ENCODE results near the gene TRANK1.
"Not testable (repeated sequence)": the region's sequence is repeated elsewhere in the genome, so short reads cannot be mapped to it uniquely, and the experiment has no call there.

Gene TRANK1

GRCh38 chr3:36945333-36945980, 603 bp upstream of the TRANK1 start:
- Histone ChIP-seq H3K27me3 (no peaks in the 10 kb centered on the region), H3K4me2 (peak overlapping the region; percentile 80 to 97 (median 90)), H3K36me3 (no peaks in the 10 kb centered on the region; a peak in 1 of 22 replicates), H3K27ac (peak overlapping the region in 8 of 11 experiments; percentile 86 to 96 (median 90); a peak in 14 of 22 replicates), H4K20me1 (no peaks in the 10 kb centered on the region; a peak in 2 of 22 replicates), H3K9ac (peak overlapping the region in 9 of 11 experiments; percentile 84 to 95 (median 89); a peak in 13 of 22 replicates), H3K9me3 (replicated peaks in 1 of 11) (peaks cover 28 to 50% (median 47%) of the 10 kb centered on the region in 11 experiments), H3K4me1 (peaks cover 4 to 18% (median 11%) of the 10 kb centered on the region in 10 experiments; a peak in 16 of 20 replicates), H3K4me3 (peak overlapping the region; percentile 70 to 90 (median 80); a peak in 19 of 20 replicates)
- TF ChIP-seq Cebpa-rat (IDR thresholded peaks at IDR 0.05) = no peak

GRCh38 chr3:36944012-36944640, 728 bp downstream of the TRANK1 start:
- peak overlapping the region; percentile 70 to 90 (median 80) for H3K4me3 ChIP-seq
- H3K4me2 ChIP-seq = peak overlapping the region; percentile 80 to 97 (median 90)
- H4K20me1 ChIP-seq = no peaks in the 10 kb centered on the region; a peak in 2 of 22 replicates
- peaks cover 4 to 18% (median 11%) of the 10 kb centered on the region in 10 experiments; a peak in 16 of 20 replicates for H3K4me1 ChIP-seq
- no peak for TF ChIP-seq Cebpa-rat (IDR thresholded peaks at IDR 0.05)
- no peaks in the 10 kb centered on the region for H3K27me3 ChIP-seq
- H3K9me3 ChIP-seq (replicated peaks in 1 of 11) = peaks cover 28 to 41% (median 41%) of the 10 kb centered on the region in 11 experiments
- peak overlapping the region; percentile 71 to 96 (median 89) for H3K27ac ChIP-seq
- H3K36me3 ChIP-seq = no peaks in the 10 kb centered on the region; a peak in 1 of 22 replicates
- peak overlapping the region; percentile 84 to 95 (median 88) for H3K9ac ChIP-seq

- peaks cover 0 to 2% (median 0%) of the 10 kb centered on the region in 11 experiments; a peak in 2 of 22 replicates for H3K36me3 ChIP-seq
- H3K9me3 ChIP-seq (replicated peaks in 1 of 11) = peaks cover 23 to 36% (median 36%) of the 10 kb centered on the region in 11 experiments
- TF ChIP-seq Cebpa-rat (IDR thresholded peaks at IDR 0.05) = no peak
- H3K4me1 ChIP-seq = peaks cover 4 to 18% (median 11%) of the 10 kb centered on the region in 10 experiments; a peak in 16 of 20 replicates
- H3K4me2 ChIP-seq = peak overlapping the region; percentile 80 to 97 (median 90)
- H3K9ac ChIP-seq = peak overlapping the region; percentile 84 to 95 (median 88)
- H3K4me3 ChIP-seq = peak overlapping the region; percentile 70 to 90 (median 80)
- H3K27ac ChIP-seq = peak overlapping the region; percentile 71 to 96 (median 89); a peak in 21 of 22 replicates
- no peaks in the 10 kb centered on the region for H3K27me3 ChIP-seq
- no peaks in the 10 kb centered on the region; a peak in 2 of 22 replicates for H4K20me1 ChIP-seq
Observed at GRCh38 chr3:36943601-36944000, 1.3 kb downstream of the TRANK1 start.

GRCh38 chr3:36942638-36943248, 2.1 kb downstream of the TRANK1 start:
- Histone ChIP-seq H3K4me2 (peak overlapping the region in 9 of 11 experiments; percentile 10 to 93 (median 25); a peak in 11 of 22 replicates), H4K20me1 (no peaks in the 10 kb centered on the region; a peak in 2 of 22 replicates), H3K4me1 (peaks cover 4 to 18% (median 11%) of the 10 kb centered on the region in 10 experiments; a peak in 16 of 20 replicates), H3K36me3 (peaks cover 0 to 4% (median 0%) of the 10 kb centered on the region in 11 experiments; a peak in 2 of 22 replicates), H3K4me3 (no peak overlapping the region), H3K9ac (no peak overlapping the region), H3K27me3 (no peaks in the 10 kb centered on the region), H3K27ac (no peak overlapping the region), H3K9me3 (replicated peaks in 1 of 11) (peaks cover 14 to 28% (median 27%) of the 10 kb centered on the region in 11 experiments)
- TF ChIP-seq Cebpa-rat (IDR thresholded peaks at IDR 0.05) = no peak

GRCh38 chr3:36941658-36942057, 3.2 kb downstream of the TRANK1 start:
- H4K20me1 ChIP-seq = no peaks in the 10 kb centered on the region; a peak in 2 of 22 replicates
- no peak overlapping the region for H3K27ac ChIP-seq
- H3K36me3 ChIP-seq = peaks cover 0 to 4% (median 0%) of the 10 kb centered on the region in 11 experiments; a peak in 2 of 22 replicates
- no peak overlapping the region for H3K9ac ChIP-seq
- TF ChIP-seq Cebpa-rat (IDR thresholded peaks at IDR 0.05) = no peak
- H3K27me3 ChIP-seq = no peaks in the 10 kb centered on the region
- H3K4me2 ChIP-seq = no peak overlapping the region; a peak in 1 of 22 replicates
- no peak overlapping the region for H3K4me3 ChIP-seq
- peaks cover 4 to 18% (median 11%) of the 10 kb centered on the region in 10 experiments; a peak in 16 of 20 replicates for H3K4me1 ChIP-seq
- H3K9me3 ChIP-seq (replicated peaks in 1 of 11) = peaks cover 3 to 17% (median 16%) of the 10 kb centered on the region in 11 experiments; a peak in 21 of 22 replicates

GRCh38 chr3:36941162-36941561, 3.7 kb downstream of the TRANK1 start:
- no peak overlapping the region for H3K4me3 ChIP-seq

GRCh38 chr3:36937492-36937891, 7.4 kb downstream of the TRANK1 start:
- H3K4me3 ChIP-seq = no peak overlapping the region
- peaks cover 10 to 27% (median 13%) of the 10 kb centered on the region in 10 experiments; a peak in 18 of 20 replicates for H3K4me1 ChIP-seq
- H4K20me1 ChIP-seq = no peaks in the 10 kb centered on the region; a peak in 2 of 22 replicates
- no peak for TF ChIP-seq Cebpa-rat (IDR thresholded peaks at IDR 0.05)
- H3K4me2 ChIP-seq = no peak overlapping the region
- peaks cover 0 to 16% (median 4%) of the 10 kb centered on the region in 11 experiments; a peak in 9 of 22 replicates for H3K36me3 ChIP-seq
- H3K9me3 ChIP-seq (replicated peaks in 1 of 11) = no peaks in the 10 kb centered on the region
- no peak overlapping the region for H3K9ac ChIP-seq
- H3K27ac ChIP-seq = no peak overlapping the region
- no peaks in the 10 kb centered on the region for H3K27me3 ChIP-seq

More at GRCh38 chr3:36941162-36941561, 3.7 kb downstream of the TRANK1 start:
- peaks cover 4 to 18% (median 11%) of the 10 kb centered on the region in 10 experiments; a peak in 16 of 20 replicates for H3K4me1 ChIP-seq
- H3K9ac ChIP-seq = no peak overlapping the region
- no peak overlapping the region for H3K4me2 ChIP-seq
- no peak for TF ChIP-seq Cebpa-rat (IDR thresholded peaks at IDR 0.05)
- peaks cover 0 to 4% (median 0%) of the 10 kb centered on the region in 11 experiments; a peak in 2 of 22 replicates for H3K36me3 ChIP-seq
- no peaks in the 10 kb centered on the region for H3K27me3 ChIP-seq
- H4K20me1 ChIP-seq = no peaks in the 10 kb centered on the region; a peak in 2 of 22 replicates
- H3K27ac ChIP-seq = no peak overlapping the region
- peaks cover 0 to 12% (median 11%) of the 10 kb centered on the region in 11 experiments; a peak in 18 of 22 replicates for H3K9me3 ChIP-seq (replicated peaks in 1 of 11)

- H3K4me3 ChIP-seq = no peak overlapping the region
- no peak for TF ChIP-seq Cebpa-rat (IDR thresholded peaks at IDR 0.05)
- no peaks in the 10 kb centered on the region for H4K20me1 ChIP-seq
- H3K36me3 ChIP-seq = peaks cover 0 to 28% (median 11%) of the 10 kb centered on the region in 11 experiments; a peak in 13 of 22 replicates
- H3K4me1 ChIP-seq = peaks cover 12 to 22% (median 14%) of the 10 kb centered on the region in 10 experiments; a peak in 18 of 20 replicates
- peak overlapping the region in 10 of 11 experiments; percentile 36 to 66 (median 54); a peak in 17 of 22 replicates for H3K27ac ChIP-seq
- no peaks in the 10 kb centered on the region for H3K9me3 ChIP-seq (replicated peaks in 1 of 11)
- peak overlapping the region in 10 of 11 experiments; percentile 10 to 46 (median 24); a peak in 13 of 22 replicates for H3K4me2 ChIP-seq
- no peaks in the 10 kb centered on the region for H3K27me3 ChIP-seq
- no peak overlapping the region for H3K9ac ChIP-seq
Observed at GRCh38 chr3:36933540-36934296, 11.1 kb downstream of the TRANK1 start.

- not testable (repeated sequence) for H3K4me2 ChIP-seq; H3K9ac ChIP-seq; H3K9me3 ChIP-seq (replicated peaks in 1 of 11); H4K20me1 ChIP-seq; H3K27ac ChIP-seq; H3K4me3 ChIP-seq; H3K27me3 ChIP-seq
- peaks cover 0 to 27% (median 11%) of the 10 kb centered on the region in 11 experiments; a peak in 13 of 22 replicates for H3K36me3 ChIP-seq
- H3K4me1 ChIP-seq = peaks cover 12 to 22% (median 14%) of the 10 kb centered on the region in 10 experiments; a peak in 18 of 20 replicates
Observed at GRCh38 chr3:36931424-36931823, 13.4 kb downstream of the TRANK1 start.
